ENCODE measurements around the gene ICOS.

ICOS gene, protein sequence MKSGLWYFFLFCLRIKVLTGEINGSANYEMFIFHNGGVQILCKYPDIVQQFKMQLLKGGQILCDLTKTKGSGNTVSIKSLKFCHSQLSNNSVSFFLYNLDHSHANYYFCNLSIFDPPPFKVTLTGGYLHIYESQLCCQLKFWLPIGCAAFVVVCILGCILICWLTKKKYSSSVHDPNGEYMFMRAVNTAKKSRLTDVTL

DNA sequence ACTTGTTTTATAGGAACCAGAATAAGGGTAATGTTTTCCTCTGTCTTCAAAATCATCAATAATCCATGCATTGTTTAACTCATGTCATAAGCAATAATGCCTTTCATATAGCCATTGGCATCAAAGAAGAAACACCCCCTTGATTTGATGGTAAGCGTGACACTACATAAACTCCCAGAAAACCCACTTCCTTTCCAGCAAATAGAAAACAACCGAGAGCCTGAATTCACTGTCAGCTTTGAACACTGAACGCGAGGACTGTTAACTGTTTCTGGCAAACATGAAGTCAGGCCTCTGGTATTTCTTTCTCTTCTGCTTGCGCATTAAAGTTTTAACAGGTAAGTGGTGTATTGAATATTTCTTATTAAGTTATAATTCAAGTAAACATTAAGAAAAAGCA lies at the start of gene ICOS:
TSS of gene ICOS (plus strand) at position 229 of the 400 bp plus-strand sequence. CDS start at position 281, 52 bp downstream.
- DNase-seq (ENCODE audit: low read depth in 2 of 2), result no peak

DNA sequence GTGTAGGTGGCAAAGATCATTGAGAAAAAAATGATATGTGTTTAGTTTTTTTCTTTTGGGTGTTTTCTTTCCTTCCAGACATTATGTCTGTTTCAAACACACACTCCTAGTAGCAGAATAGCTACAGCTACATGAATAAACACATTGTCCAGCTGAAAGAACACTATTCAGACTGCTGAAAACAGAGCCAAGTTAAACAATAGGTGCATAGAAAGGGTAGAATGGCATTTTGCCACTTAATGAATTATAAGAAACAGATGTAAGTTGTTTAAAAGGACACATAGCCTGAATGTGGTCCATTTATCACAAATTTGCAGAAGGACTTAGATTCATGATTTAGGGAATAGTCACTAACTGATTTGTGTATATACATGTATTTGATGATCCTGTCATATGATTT lies 48.9 kb upstream of the ICOS start:
- no peak for DNase-seq (ENCODE audit: low read depth in 2 of 2)

DNA sequence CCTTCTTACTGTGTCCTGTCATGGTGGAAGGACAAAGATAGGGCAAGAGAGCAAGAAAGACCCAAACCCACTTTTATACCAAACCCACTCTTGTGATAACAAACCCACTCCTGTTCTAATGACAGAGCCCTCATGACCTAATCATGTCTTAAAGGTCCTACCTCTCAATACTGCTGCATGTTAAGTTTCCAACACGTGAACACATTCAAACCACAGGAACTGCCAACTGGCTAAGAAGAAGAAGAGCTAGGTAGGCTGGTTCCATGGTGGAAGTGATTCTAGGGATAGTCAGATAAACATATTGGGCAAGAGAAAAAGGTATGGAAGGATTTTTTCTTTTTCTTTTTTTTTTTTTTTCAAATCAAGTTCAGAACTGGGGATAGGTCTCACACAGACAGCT lies 47.0 kb upstream of the ICOS start:
- DNase-seq (ENCODE audit: low read depth in 2 of 2), result no peak

DNA sequence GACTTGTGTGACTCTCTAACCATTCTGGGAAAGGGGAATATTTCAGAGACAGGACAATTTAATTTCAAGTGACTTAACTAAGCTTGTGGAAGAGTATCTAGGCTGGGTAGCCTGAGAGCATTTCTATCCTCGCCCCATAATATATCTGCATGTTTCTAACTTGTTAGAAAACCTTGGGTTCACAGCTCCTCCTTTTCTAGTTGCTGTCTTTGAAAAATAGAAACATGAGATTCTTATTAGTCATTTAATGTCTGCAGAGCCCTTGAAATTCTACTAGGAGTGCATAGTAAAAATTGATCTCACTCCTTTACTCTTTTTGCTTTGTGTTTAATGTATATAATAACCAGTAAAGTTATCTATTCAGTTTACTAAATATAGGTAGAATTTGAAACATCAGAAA lies 46.6 kb upstream of the ICOS start:
- no peak for DNase-seq (ENCODE audit: low read depth in 2 of 2)

DNA sequence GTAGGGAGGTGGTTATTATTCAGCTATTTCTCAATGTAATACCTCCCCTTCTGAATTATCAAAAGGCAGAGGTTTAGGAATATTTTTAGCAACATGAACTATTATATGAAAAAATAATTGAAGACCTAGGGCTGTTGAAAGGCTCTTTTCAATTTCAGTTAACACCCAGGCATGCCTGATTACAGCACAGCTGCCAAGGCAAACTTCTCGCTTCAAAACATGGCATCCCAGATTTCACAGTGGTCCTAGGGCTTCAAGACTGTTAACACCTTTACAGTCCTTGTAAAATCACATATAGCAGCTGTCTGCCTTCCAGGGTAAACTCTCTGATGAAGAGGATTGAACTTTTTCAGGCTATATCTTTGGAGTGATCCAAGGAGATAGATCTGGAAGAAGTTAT lies 45.8 kb upstream of the ICOS start:
- no peak for DNase-seq (ENCODE audit: low read depth in 2 of 2)

DNA sequence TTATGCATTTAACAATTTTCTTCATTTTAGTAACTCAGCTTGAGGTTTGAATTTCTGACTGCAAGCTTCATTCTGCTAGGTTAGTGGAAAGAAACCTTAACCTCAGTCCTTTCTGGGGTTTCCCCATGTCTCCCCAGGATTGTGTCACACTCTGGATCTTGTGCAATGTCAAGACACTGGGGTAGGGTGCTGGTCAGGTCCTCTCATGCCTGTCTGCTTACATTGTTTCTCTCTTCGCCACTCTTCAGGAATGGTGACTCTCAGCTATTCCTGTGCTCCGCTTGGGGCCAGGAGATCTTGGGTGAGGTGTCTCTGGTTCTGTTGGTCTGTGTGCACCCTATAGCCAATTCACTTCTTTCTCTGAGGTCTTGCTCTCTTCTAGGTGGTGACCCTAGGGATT lies 45.1 kb upstream of the ICOS start:
- no peak for DNase-seq (ENCODE audit: low read depth in 2 of 2)

DNA sequence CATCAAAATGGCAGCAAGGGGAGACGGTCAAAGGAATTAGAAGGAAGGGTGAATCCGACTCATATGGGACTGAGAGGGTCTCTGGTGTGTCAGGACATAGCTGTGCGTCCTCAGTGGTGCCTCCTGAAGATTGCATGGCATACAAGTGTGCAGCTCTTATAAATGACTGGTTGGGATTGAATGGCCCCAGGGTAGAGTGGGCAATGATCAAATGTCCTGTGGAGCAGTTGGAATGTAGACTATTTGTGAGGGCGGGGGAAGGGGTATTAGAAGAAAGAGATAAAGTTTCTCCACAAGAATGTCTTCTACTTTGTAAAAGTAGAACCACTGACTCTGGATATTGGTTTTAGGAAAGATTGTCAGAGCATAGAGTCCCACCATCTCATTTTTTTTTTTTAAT lies 44.4 kb upstream of the ICOS start:
- DNase-seq (ENCODE audit: low read depth in 2 of 2), result no peak

DNA sequence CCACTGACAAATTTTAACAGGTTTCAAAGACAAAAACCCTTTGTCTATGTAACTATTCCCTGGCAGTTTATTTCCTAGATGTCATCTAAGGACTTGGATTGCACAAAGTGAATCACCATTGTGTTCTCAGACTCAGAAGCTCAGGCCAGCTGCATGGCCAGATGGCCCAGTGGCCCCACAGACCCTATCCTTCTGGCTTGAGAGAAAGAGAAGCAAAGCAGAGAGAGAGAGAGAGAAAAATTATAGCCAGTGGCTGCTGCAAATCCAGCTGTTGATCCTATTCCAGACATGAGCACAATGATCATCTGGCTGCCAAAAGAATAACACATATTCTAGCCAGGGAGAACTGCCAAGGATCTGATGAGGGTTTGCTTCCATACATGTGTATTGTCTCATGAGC lies 43.2 kb upstream of the ICOS start:
- DNase-seq (ENCODE audit: low read depth in 2 of 2), result no peak

DNA sequence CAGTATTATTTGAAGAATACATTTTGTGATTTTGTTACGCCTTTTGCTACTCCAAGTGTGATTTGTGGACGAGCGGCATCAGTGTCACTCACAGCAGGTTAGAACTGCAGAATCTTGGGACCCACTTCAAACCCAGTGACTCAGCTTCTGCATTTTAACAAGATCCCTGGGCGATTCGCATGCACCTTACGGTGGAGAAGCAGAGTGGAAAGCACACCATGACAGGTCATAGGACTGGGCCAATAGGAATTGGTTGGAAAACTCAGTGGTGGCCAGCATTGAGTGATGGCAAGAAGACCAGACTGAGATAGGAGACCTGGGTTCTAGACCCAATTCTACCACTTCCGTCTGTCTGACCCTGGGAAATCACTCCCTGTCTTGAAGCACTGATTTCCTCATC lies 42.7 kb upstream of the ICOS start:
- DNase-seq (ENCODE audit: low read depth in 2 of 2), result no peak

DNA sequence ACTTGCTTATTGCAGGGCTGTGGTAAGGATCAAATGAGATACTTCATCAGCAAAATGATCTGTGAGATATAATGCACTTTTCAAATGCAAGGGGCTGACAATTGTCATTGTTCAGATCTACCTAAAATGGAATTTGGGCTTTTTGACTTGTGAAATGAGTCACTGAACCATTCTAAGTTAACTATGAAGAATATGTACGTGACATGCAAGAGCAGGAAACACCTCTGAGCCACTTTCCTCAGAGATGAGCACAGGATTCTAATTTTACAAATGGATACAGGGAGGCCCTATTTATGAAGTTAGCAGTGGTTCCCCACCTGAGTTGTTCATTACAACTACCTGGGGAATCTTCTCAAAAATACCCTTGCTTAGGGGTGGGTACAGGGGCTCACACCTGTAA lies 42.3 kb upstream of the ICOS start:
- no peak for DNase-seq (ENCODE audit: low read depth in 2 of 2)

DNA sequence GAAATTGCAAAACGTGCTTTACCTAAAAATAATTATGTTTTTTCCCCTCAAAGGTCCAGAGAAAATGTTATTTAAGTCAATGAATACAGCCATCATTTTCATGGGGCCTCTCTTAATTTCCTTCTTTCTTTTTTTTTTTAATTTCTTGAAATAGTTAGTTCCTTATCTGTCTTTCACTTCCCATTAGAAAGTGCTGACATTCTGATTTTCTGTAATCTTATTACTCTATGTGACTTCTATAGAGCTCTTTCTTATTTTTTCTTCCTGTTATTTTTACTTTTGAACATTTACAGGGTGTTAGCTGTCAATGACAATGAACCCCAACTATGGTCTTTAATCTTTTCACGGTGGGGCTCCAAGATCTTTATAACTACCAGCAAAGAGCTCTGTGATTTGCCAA lies 39.0 kb upstream of the ICOS start:
- no peak for DNase-seq (ENCODE audit: low read depth in 2 of 2)

DNA sequence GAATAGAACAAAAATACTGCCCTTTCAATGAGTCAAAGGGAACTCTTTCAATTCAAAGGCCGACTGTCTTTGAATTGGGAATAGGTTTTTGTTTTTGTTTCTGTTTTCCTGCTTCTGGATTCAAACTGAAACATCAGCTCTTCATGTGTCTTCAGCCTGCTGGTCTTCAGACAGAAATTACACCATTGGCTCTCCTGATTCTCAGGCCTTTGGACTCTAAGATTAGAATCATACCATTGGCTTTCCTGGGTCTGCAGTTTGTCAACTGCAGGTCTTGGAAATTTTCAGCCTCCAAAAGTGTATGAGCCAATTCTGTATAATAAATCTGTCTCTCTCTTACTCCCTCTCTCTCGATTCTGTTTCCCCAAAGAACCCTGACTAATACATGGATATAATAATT lies 37.9 kb upstream of the ICOS start:
- DNase-seq (ENCODE audit: low read depth in 2 of 2), result no peak

DNA sequence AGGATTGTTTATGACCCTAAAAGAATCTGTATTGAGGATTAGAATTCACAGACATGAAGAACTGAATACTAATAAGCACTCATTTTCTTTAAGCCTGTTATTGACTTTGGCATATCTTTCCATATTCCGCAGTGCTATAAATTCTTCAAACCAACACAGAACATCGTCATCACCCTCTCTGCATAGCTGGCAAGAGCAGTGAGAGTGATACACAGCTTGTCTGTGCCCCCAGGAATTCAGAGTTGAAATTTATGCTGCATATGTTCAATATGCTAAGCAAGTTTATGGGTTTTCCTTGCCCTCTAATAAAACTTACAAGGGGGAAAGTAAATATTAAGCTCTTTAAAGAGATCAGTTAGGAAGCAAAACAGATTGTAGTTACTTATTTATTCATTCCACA lies 36.3 kb upstream of the ICOS start:
- no peak for DNase-seq (ENCODE audit: low read depth in 2 of 2)

DNA sequence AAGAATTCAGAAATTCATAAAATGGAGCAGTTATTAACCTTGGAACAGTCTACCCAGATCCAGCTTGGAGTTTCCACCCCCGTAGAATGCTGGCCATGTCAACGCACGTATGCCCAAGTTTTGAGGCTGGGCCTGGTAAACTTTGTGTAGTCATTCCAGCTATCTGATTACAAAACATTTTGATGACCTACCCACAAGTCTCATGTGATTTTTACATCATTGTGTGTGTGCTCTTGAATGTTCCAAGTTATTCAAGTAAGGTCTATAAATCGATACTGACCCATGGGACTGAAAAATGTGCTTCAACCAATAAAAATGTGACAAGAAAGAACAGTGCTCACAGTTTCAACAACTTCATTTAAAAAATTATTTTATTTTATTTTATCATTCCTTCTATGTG lies 32.5 kb upstream of the ICOS start:
- no peak for DNase-seq (ENCODE audit: low read depth in 2 of 2)

DNA sequence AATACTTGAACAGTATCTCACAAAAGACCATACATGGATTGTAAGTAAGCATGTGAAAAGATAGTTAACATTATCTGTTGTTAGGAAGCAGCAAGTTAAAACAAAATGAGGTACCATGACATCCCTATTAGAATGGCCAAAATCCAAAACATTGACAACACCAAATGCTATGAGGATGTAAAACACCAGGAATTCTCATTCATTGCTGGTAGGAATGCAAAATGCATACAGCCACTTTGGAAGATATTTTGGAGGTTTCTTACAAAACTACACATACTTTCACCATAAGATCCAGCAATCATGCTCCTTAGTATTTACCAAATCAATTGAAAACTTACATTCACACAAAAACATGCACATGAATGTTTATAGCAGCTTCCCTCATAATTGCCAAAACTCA lies 30.9 kb upstream of the ICOS start:
- DNase-seq (ENCODE audit: low read depth in 2 of 2), result no peak

DNA sequence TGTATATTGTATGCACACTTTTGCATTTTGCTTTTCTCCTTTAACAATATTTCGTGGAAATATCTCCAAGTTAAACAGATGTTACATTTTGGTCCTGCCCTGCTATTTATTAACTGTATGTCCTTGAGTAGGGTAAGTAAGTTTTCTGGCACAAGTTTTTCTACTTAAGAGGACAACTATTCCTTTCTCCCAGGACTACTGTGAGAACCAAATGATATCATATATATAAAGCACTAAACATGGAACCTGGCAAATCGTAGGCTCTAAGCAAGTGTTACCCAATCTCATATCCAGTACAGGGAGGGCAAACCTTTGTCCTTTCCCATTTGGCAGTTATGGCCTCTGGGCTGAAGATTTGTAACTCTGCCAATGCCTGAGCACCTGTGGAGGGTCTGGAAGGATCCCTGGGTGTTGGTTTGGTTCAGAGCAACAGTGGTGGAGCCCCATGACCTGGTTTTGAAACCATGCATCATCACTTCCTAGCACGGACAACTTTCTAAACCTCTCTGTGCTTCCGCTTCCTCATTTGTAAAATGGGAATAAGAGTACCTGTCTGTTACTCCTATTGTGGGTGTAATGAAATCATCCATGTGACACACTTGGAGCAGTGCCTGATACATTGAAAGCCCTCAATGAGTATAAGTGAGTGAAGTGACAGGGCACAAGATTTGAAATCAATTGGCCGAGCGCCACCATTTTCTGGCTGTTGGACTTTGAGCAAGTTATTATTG lies 28.3 kb upstream of the ICOS start:
- no peak for DNase-seq (ENCODE audit: low read depth in 2 of 2)

DNA sequence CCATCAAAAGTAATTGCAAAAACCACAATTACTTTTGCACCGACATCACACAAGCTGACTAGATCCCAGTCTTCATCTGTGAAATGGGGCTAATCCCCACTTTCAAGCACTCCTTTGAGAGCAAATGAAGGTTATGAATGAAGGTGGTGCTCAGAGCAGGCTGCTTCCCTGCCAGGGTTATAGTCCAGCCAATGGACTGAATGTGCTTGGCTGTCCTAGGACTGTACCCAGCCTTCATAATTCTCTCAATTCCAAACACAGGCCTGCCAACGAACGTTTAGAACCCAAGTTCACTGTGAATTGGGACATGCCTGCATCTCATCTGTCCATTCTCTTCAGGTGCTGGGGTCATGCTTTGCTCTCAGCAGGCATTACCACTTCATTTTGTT lies 27.8 kb upstream of the ICOS start:
- DNase-seq (ENCODE audit: low read depth in 2 of 2), result no peak

DNA sequence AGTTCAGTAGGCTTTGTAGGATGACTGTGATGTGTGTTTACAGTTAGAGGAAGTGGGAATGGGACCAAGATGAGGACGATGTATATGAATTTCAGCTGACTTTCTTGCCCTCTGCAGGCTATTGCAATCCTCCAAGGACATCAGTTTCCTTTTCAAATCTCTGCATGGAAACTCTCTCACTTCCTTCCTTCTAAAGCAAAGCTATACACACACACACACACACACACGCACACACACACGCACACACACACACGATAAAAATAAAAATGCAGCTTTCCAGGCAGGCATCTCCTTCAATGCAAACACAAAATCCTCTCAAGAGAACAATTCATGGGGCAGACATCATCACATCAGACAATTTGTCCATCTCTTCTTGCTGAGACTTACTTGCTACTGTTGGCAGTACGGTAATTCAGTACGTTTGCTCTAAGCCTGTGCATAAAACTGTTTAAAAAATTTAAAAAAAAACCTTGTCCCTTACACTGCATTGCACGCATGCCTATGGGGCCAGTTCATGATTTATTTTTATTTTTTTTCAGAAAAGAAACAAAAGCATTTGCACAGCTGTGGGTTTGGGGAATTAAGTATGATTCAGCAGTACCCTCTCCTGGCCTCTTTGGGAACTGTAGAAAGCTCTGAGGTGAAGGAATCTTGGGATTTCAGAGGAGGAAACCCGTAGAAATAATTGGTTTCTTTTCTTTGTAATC lies 27.1 kb upstream of the ICOS start:
- DNase-seq (ENCODE audit: low read depth in 2 of 2), result no peak

DNA sequence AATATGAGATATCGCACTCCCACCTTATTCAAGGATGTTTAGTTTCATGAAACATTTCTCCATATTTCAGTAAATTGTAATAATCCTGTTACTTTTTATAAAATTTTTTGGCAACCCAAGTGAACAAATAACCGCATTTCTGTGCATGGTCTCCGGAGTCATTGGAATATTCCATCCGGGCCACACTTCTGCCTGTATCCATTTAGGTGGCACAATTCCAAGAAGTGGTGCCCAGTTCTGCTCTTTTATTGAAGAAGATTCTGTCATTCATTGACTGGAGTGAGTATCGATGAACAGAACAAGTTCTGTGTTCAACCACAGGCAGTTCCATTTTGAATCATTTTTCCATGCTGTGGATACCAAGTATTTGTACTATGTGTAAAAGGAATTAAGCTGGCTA lies 26.6 kb upstream of the ICOS start:
- DNase-seq (ENCODE audit: low read depth in 2 of 2), result no peak

DNA sequence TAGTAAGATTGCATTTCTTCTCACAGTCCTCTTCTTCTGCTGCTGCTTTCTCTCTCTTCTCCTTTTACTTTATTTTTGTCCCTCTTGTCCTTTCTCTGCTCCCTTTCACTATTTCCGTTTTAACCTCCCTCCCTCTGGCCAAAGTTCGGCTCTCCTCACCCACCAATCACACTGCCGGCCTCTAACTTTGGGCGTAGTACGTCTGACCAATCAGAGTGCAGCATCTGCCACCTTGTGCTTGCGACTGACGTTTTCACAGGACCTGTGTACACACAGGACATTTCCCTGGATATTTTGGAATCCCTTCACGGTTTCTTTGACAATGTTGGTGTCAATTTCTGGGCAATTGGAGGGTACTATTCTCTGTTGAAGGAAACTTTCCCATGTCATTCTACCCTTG lies 22.6 kb upstream of the ICOS start:
- DNase-seq (ENCODE audit: low read depth in 2 of 2), result no peak

DNA sequence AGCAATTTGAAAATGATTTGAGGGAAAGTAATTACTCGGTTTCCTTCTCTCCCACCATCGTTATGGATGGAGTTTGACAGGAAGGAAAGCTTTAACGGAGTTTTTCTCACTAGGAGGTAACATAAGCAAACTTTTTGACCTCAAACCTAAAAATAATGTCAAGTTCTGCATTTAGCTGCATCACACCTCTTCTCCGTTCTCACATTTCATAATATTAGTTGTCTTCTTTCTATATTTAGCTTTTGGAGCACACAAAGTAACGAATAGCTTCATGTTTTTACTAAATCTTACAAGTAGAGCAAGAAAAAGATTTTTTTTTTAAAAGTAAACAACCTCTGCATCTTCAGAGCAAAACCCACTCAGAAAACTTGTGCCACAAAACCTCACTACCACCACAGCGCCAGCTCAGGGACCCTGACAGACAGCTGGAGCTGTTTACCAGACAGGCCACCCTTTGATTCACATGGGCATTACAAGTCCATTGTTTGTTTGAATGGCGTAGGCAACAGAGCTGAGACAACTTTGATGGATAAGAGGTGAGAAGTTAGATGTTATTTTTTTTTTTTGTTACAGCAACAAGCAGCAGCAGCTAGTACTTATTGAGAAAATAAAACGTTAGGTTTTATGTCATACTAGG lies 21.9 kb upstream of the ICOS start:
- DNase-seq (ENCODE audit: low read depth in 2 of 2), result no peak

DNA sequence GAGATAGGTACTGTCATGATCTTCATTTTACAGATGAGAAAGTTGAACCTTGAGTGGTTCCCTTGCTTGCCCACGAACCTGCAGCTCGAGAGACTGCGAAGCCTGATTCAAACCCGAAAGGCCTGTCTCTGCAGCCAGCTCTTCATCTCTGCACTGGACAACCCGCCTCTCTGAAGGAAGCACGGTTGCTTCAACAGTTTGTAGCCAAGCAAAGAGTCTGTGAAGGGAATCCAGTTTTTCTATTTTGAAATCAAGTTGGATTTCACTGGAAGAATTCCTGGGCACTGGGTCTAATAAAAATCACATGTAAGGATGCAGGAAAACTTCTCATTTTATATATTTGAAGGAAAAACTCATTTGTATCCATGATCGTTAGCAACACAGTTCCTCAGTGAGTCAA lies 21.3 kb upstream of the ICOS start:
- DNase-seq (ENCODE audit: low read depth in 2 of 2), result no peak

DNA sequence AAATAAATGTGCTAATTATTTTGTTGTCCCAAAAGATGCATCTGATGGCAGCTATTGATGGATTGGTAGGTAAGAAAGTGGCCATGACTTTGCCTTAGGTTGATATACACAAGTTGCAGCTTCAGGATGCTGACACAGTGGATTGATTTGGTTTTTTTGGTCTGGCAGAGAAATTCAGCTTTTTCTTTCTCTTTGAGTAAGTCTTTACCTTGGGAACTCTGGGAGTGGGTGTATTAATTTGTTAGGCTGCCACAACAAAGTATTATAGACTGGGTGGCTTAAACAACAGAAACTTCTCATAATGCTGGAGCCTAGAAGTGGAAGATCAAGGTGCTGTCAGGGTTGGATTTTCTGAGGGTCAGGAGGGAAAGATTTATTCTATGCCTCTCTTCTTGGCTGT lies 19.8 kb upstream of the ICOS start:
- no peak for DNase-seq (ENCODE audit: low read depth in 2 of 2)
